Measurements from ENCODE around the gene PKD2. TPM values are rescaled to one million over a fixed set of nuclear protein-coding genes. Genes with fewer than 3 reads are reported as not detected.

The PKD2 gene
- total and polyA plus RNA-seq, 2 of the 4 experiments (the other 2 are of a cell fraction) = 43.8 to 51.3 TPM

GRCh38 chr4:88037936-88038335, 30.5 kb downstream of the PKD2 start:
- no peak overlapping the region for H3K18ac ChIP-seq (ENCODE audit: low read depth, low read length)
- no peak overlapping the region for H3K4me2 ChIP-seq (ENCODE audit: low read depth, low read length)
- peaks cover 3% of the 10 kb centered on the region; the same call in 1 of the 2 replicates for H4K20me1 ChIP-seq (ENCODE audit: insufficient read depth, low read length)
- no peaks in the 10 kb centered on the region for H3K9me1 ChIP-seq (ENCODE audit: insufficient read depth, low read length)
- no peak overlapping the region for H3K9ac ChIP-seq (ENCODE audit: low read depth, low read length)
- no peak overlapping the region for H4K8ac ChIP-seq (ENCODE audit: low read depth in 2 of 2, low read length in 2 of 2)
- H2AK5ac ChIP-seq (ENCODE audit: low read depth, low read length) = no peak overlapping the region
- no peaks in the 10 kb centered on the region for H3K4me1 ChIP-seq (ENCODE audit: control insufficient read depth, insufficient read depth, low read length)
- ATAC-seq (ENCODE audit: low read depth) = no peak
- H2BK120ac ChIP-seq (ENCODE audit: low read depth, low read length) = no peak overlapping the region
- no peak overlapping the region for H2BK15ac ChIP-seq (ENCODE audit: low read depth, low read length)
- H3K27me3 ChIP-seq (ENCODE audit: control insufficient read depth, insufficient read depth, low read length) = no peaks in the 10 kb centered on the region
- BruUV-seq (replicated peaks) = no TSS peak
- dilution Hi-C loops (cut with HindIII; ENCODE audit: low sequenced_read_pairs, unreplicated experiment) = no loop called here
- H4K91ac ChIP-seq (ENCODE audit: insufficient read depth, low read depth, low read length) = no peak overlapping the region
- H3K4me3 ChIP-seq (ENCODE audit: insufficient read depth, low read depth, low read length) = no peak overlapping the region
- H3K79me1 ChIP-seq (ENCODE audit: low read depth in 1 of 2, low read length in 2 of 2) = peaks cover 12 to 20% of the 10 kb centered on the region in 2 experiments
- H3K27ac ChIP-seq (ENCODE audit: insufficient read depth, low read length) = no peak overlapping the region
- no peak overlapping the region for H3K14ac ChIP-seq (replicated peaks; ENCODE audit: low read depth, low read length)
- ChIA-PET CTCF (no interaction called here), POLR2A (ENCODE audit: unreplicated experiment) (no interaction called here)
- no peak overlapping the region for H3K23ac ChIP-seq (ENCODE audit: low read depth, low read length)
- no peak overlapping the region for H2AFZ ChIP-seq (replicated peaks; ENCODE audit: low read length, poor library complexity)
- in situ Hi-C loops (cut with MboI; ENCODE audit: low sequenced_read_pairs) = no loop called here
- H2BK20ac ChIP-seq (ENCODE audit: low read depth, low read length) = no peak overlapping the region
- H4K5ac ChIP-seq (ENCODE audit: low read depth, low read length) = no peak overlapping the region
- H2BK5ac ChIP-seq (ENCODE audit: low read depth, low read length, poor library complexity, severe bottlenecking) = no peak overlapping the region
- no peak for DNase-seq
- TF ChIP-seq RAD21 (IDR thresholded peaks at IDR 0.05; ENCODE audit: low read length) = no peak
- TF ChIP-seq SMC3 (IDR thresholded peaks at IDR 0.05; ENCODE audit: low read depth, low read length) = no peak
- TF ChIP-seq USF2 (IDR thresholded peaks at IDR 0.05; ENCODE audit: low read depth, low read length) = no peak
- TF ChIP-seq MAZ (IDR thresholded peaks at IDR 0.05; ENCODE audit: borderline replicate concordance, low read depth, low read length) = no peak
- TF ChIP-seq CEBPB (IDR thresholded peaks at IDR 0.05; ENCODE audit: low read depth, low read length) = no peak
- TF ChIP-seq CTCF (conservative IDR thresholded peaks at IDR 0.05; ENCODE audit: low read depth, low read length) = no peak
- no peak for TF ChIP-seq MAFK (IDR thresholded peaks at IDR 0.05; ENCODE audit: low read depth, low read length)
- no peak for TF ChIP-seq RCOR1 (IDR thresholded peaks at IDR 0.05; ENCODE audit: insufficient replicate concordance, low read length)
- no peak for TF ChIP-seq NFE2L2 (IDR thresholded peaks at IDR 0.05; ENCODE audit: low read depth, low read length)
- TF ChIP-seq FOS (IDR thresholded peaks at IDR 0.05; ENCODE audit: low read depth, low read length) = no peak
- TF ChIP-seq CHD1 (IDR thresholded peaks at IDR 0.05; ENCODE audit: low read depth, low read length) = no peak
- TF ChIP-seq ELK1 (IDR thresholded peaks at IDR 0.05; ENCODE audit: borderline replicate concordance, low read depth, low read length) = no peak
- no peak for TF ChIP-seq BHLHE40 (IDR thresholded peaks at IDR 0.05; ENCODE audit: low read depth, low read length)
- TF ChIP-seq POLR2A (IDR thresholded peaks at IDR 0.05; ENCODE audit: low read depth, low read length) = no peak
- no peak overlapping the region for H3K56ac ChIP-seq (ENCODE audit: extremely low read depth, insufficient read depth, low read length)
- intact Hi-C loops (cut with micrococcal nuclease) = loop anchor here (10.0 kb wide), 2 partner anchors 183 to 337 kb away; partner anchors contain the start of gene HERC6
- peaks cover 50% of the 10 kb centered on the region for H3K36me3 ChIP-seq (ENCODE audit: control insufficient read depth, insufficient read depth, low read length)
- no peak overlapping the region for H3K4ac ChIP-seq (ENCODE audit: low read depth, low read length)
- WGBS, 2 experiments (ENCODE audit: extremely low coverage in 2 of 2, insufficient read length in 1 of 2) = no CpG with 5 or more reads among the region's 4 CpGs
- no peaks in the 10 kb centered on the region for H3K9me3 ChIP-seq (ENCODE audit: control insufficient read depth, insufficient read depth, low read length)
- no peak overlapping the region for H2AK9ac ChIP-seq (replicated peaks; ENCODE audit: low read depth, low read length, poor library complexity)

Data from IMR-90 (cell line).